Activated CD4-positive, alpha-beta T cell treated with anti-CD3 and anti-CD28 coated beads for 36 hours (primary cell): ENCODE results near the gene PPP2R2B. TPM values are rescaled to one million over a fixed set of nuclear protein-coding genes. Genes with fewer than 3 reads are reported as not detected.
"Not testable (repeated sequence)": the region's sequence is repeated elsewhere in the genome, so short reads cannot be mapped to it uniquely, and the experiment has no call there.

Experiments used
- ATAC-seq: fragments of 200-7000 bp; cut with Tn5 transposase; one replicate; pipeline ENCODE4 v1.10.0; 2021; ENCODE audit warnings: mild to moderate bottlenecking, moderate library complexity
- CTCF ChIA-PET: fragments of 350-600 bp; sonication (Branson Sonifier 250); formaldehyde crosslinking; loops from one replicate; lab custom pipeline; 2021; ENCODE audit warnings: antibody characterized with exemption; lab: Charles Lee
- POLR2A ChIA-PET: fragments of 350-600 bp; sonication (Branson Sonifier 250); formaldehyde crosslinking; loops from one replicate; lab custom pipeline; 2021; ENCODE audit warnings: antibody characterized with exemption, inconsistent platforms; lab: Charles Lee
- DNase-seq: peaks from one replicate; pipeline ENCODE4 v3.0.0-alpha.2; 2020
- H3K27ac Mint-ChIP-seq: one replicate; pipeline ENCODE4 v1.8.0; 2021; ENCODE audit warnings: mixed read lengths
- H3K27me3 Mint-ChIP-seq: one replicate; pipeline ENCODE4 v1.8.0; 2021; ENCODE audit warnings: mixed read lengths
- H3K36me3 Mint-ChIP-seq: one replicate; pipeline ENCODE4 v1.8.0; 2021; ENCODE audit warnings: low read depth, mixed read lengths
- H3K4me1 Mint-ChIP-seq: one replicate; pipeline ENCODE4 v1.8.0; 2021; ENCODE audit warnings: mixed read lengths
- H3K4me3 Mint-ChIP-seq: one replicate; pipeline ENCODE4 v1.8.0; 2021; ENCODE audit warnings: mild to moderate bottlenecking, moderate library complexity, mixed read lengths
- H3K9me3 Mint-ChIP-seq: one replicate; pipeline ENCODE4 v1.8.0; 2021; ENCODE audit warnings: low read depth, mixed read lengths
- intact Hi-C, 2 experiments: fragments of 100-400 bp; cut with DNase I in 1 of 2; cut with micrococcal nuclease in 1 of 2; formaldehyde crosslinking; loops; one replicate each; pipeline versions ENCODE4 v1.14.2 to v1.15.1; 2022 to 2024; cut with DNase I, micrococcal nuclease
- total RNA-seq, 2 experiments: library from RNA; stranded (reverse); gene quantifications; one replicate each; pipeline ENCODE4 v1.2.3, GENCODE V29; 2021

The PPP2R2B gene
- total RNA-seq, 2 experiments from 2014 or later, result 0.40 to 0.85 TPM

DNA sequence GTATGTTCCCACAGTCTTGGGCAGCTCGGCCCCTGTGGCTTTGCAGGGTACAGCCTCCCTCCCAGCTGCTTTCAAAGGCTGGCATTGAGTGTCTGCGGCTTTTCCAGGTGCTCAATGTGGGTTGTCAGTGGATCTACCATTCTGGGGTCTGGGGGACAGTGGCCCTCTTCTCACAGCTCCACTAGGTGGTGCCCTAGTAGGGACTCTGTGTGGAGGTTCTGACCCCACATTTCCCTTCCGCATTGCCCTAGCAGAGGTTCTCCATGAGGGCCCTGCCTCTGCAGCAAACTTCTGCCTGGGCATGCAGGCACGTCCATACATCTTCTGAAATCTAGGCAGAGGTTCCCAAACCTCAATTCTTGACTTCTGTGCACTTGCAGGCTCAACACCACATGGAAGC lies 321.7 kb downstream of the PPP2R2B start:
- H3K9me3 Mint-ChIP-seq, CTCF ChIA-PET, intact Hi-C loops, ATAC-seq, H3K27me3 Mint-ChIP-seq, H3K36me3 Mint-ChIP-seq, POLR2A ChIA-PET, DNase-seq, H3K4me1 Mint-ChIP-seq, H3K4me3 Mint-ChIP-seq, H3K27ac Mint-ChIP-seq: not testable (repeated sequence)

DNA sequence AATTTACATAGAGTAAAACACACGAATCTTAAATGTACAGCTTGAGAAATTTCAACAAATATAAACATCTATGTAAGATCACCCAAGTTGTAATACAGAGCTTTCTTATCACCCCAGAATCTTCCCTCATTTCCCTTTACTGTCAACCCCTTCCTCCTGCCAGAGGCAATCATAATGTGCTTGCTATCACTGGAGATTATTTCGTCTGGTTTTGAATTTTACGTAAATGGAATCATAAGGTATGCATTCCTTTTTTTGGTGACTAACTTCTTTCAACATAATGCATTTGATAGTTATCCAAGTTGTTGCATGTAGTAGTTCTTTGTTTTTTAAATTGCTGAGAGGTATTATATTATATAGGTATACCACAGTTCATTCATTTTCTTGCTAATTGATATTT lies 325.1 kb downstream of the PPP2R2B start:
- peaks cover 15% of the 10 kb centered on the region for H3K27me3 Mint-ChIP-seq

DNA sequence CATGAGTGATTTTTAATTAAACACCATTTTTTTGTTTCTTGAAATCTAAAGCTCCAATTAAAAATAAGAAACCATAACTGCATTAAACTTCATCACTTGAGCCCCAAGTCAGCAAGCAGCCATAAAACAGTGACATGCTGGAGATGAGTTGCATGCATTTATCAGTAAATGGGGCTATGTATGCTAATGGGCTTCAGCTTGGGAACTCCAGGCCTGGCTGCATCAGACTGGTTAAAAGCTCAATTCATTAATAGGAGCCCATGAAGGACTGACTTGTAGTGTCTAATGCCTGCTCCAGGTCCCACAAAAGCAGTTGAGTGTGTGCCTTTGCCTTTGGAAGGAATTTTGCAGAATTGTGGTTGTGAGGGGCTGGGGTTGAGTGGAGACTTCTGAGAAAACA lies 328.9 kb downstream of the PPP2R2B start:
- no peaks in the 10 kb centered on the region for H3K36me3 Mint-ChIP-seq
- POLR2A ChIA-PET, result no interaction called here
- CTCF ChIA-PET, result interaction anchor here (1.1 to 1.3 kb wide), 2 partner anchors 16 to 416 kb away, joined by 4 to 6 read pairs; no protein-coding TSS in a partner anchor
- intact Hi-C loops, result no loop called here
- no peaks in the 10 kb centered on the region for H3K9me3 Mint-ChIP-seq
- DNase-seq, result no peak
- peaks cover 12% of the 10 kb centered on the region for H3K27me3 Mint-ChIP-seq
- no peak overlapping the region for H3K27ac Mint-ChIP-seq
- no peak overlapping the region for H3K4me3 Mint-ChIP-seq
- H3K4me1 Mint-ChIP-seq, result no peaks in the 10 kb centered on the region
- ATAC-seq, result no peak

More for the DNA sequence above, 325.1 kb downstream of the PPP2R2B start:
- POLR2A ChIA-PET, result no interaction called here
- no peak overlapping the region for H3K4me3 Mint-ChIP-seq
- H3K4me1 Mint-ChIP-seq, result no peaks in the 10 kb centered on the region
- DNase-seq (no peak), ATAC-seq (no peak)
- no peak overlapping the region for H3K27ac Mint-ChIP-seq
- intact Hi-C loops, result no loop called here
- H3K36me3 Mint-ChIP-seq, result no peaks in the 10 kb centered on the region
- CTCF ChIA-PET, result interaction anchor here (1.1 to 2.1 kb wide), 2 partner anchors 11 to 413 kb away, joined by 4 to 10 read pairs; no protein-coding TSS in a partner anchor
- H3K9me3 Mint-ChIP-seq, result no peaks in the 10 kb centered on the region

DNA sequence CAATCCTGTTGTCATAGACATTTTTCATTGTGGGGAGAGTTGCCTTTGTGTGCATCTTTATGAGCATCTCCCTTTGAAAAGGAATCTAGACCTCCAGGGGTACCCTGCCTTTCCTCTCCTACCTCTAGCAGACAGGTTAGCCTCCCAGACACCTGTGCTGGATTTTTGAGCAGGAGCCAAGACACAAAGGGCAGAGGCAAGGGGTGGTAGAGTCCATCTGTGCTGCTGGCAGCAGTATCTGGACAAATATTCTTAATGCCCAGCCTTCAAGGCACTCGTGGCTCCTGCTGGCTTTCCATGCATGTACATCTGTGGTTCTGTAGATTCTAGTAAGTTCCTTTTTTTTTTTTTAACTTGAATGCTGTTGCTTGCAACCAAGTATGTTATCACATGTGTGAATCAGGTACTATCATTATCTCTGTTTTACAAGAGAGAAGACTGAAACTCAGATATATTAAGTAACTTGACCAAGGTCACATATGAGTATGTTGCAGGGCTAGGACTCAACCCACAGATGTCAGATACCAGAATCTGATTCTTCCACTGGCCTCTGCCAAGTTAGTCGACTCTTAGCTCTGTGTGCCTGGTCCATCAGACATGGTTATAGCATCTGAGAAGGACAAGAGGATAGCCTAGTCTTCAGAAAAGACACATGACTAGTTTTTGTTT lies 329.6 kb downstream of the PPP2R2B start:
- no peaks in the 10 kb centered on the region for H3K9me3 Mint-ChIP-seq
- CTCF ChIA-PET, result interaction anchor here (0.7 to 1.6 kb wide), 4 partner anchors 15 to 640 kb away, joined by 4 to 6 read pairs (median 4); no protein-coding TSS in a partner anchor
- H3K27ac Mint-ChIP-seq, result no peak overlapping the region
- ATAC-seq (no peak), DNase-seq (no peak)
- POLR2A ChIA-PET, result no interaction called here
- intact Hi-C loops, result no loop called here
- H3K4me3 Mint-ChIP-seq, result no peak overlapping the region
- peaks cover 8% of the 10 kb centered on the region for H3K27me3 Mint-ChIP-seq
- H3K4me1 Mint-ChIP-seq, result no peaks in the 10 kb centered on the region
- H3K36me3 Mint-ChIP-seq, result no peaks in the 10 kb centered on the region

DNA sequence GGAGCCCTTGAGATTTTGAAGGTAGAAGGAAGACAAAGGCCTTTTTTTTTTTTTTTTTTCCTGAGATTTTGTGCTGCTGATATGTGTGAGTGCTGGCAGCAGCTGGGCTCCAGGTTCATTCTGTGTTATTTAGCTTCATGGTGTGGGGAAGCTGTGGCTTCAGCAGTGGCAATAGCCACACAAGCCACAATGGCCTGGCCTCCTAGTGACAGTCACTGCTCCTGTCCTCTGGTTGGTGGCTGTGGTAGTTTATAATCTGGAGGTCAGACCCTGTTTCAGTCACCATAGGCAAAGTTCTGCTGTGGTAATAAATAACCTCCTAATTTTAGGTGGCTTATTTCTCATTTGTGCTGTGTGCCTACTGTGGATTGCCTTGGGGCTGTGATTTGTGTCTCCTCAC lies 334.3 kb downstream of the PPP2R2B start:
- Mint-ChIP-seq H3K4me1 (no peaks in the 10 kb centered on the region), H3K9me3 (no peaks in the 10 kb centered on the region), H3K27me3 (peaks cover under 1% of the 10 kb centered on the region), H3K27ac (no peak overlapping the region), H3K4me3 (no peak overlapping the region), H3K36me3 (no peaks in the 10 kb centered on the region)
- CTCF ChIA-PET, result interaction anchor here (1.3 to 3.0 kb wide), 2 partner anchors 11 to 421 kb away, joined by 3 to 11 read pairs; no protein-coding TSS in a partner anchor
- DNase-seq (no peak), ATAC-seq (no peak)
- intact Hi-C loops, result loop anchor here in 1 of 2 experiments (5.0 kb wide), 1 partner anchor 118 kb away; no protein-coding TSS in a partner anchor
- POLR2A ChIA-PET, result no interaction called here

DNA sequence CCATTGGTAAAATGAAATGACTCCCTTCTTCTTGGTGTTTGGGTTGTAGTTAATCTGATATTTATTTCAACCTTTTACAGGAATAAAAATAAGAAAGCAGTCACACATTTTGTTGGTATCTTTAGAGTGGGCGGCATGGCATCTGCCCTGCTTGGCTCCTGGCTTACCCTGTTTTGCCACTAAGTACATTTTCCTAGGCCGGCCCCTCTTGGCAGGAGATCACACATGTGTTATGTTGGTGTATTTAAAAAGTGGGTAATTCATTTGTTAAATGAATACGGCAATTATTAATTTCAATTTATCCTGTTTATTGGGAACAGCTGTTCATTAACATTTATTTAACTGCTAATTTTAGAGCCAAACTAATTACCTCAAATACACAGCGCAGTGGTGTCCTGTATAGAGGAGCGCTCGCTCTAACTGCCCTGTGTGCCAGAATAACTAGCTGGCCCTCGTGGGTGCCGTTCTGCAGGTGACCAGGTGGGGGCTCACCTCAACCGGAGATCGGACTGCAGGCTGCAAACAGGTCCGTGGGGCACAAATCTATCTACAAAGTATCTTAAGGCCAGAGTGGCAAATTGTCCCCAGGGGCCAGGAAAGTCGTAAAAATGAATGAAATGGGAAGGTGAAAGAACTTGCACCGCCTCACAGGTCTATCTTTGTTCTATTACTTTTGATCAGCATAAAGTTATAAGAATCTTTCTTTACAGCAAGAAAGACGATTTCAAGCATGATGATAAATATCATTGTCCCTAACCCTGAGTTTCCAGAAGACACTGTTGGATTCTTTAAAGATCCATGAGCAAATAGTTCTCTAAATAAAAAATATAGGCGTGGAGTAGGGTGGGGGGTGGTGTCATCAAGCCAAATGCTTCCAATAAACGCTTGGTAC lies 336.4 kb downstream of the PPP2R2B start:
- intact Hi-C loops, result loop anchor here (1.0 to 5.0 kb wide), 4 partner anchors 120 to 647 kb away; no protein-coding TSS in a partner anchor
- DNase-seq, result peak; percentile 85
- Mint-ChIP-seq H3K9me3 (no peaks in the 10 kb centered on the region), H3K27me3 (no peaks in the 10 kb centered on the region), H3K27ac (no peak overlapping the region), H3K36me3 (no peaks in the 10 kb centered on the region), H3K4me1 (no peaks in the 10 kb centered on the region), H3K4me3 (no peak overlapping the region)
- ATAC-seq, result peak; percentile 93
- CTCF ChIA-PET, result interaction anchor here (0.5 to 6.0 kb wide), 17 partner anchors 9 to 647 kb away, joined by 3 to 75 read pairs (median 5); no protein-coding TSS in a partner anchor
- POLR2A ChIA-PET, result interaction anchor here (0.5 to 0.6 kb wide), 2 partner anchors 11 to 495 kb away, joined by 3 to 4 read pairs; no protein-coding TSS in a partner anchor

DNA sequence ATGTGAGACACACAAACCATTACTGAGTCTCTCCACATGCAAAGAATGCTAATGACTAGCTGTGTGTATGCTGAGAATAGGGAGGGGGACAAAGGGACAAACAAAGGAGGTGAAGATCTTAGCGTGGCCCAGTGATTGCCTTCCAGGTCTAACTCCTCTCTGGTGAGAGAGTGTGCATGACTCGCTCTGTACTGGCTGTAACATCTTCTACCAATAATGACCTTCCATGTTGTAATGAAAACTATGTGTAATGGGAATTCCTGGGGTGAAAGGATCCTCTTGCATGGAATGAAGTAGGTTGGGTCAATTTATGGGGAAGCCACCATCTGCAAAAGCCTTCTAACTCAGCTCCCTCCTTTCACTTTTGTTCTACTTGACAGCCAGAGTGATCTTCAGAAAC lies 338.1 kb downstream of the PPP2R2B start:
- H3K27ac Mint-ChIP-seq, result no peak overlapping the region
- POLR2A ChIA-PET, result no interaction called here
- intact Hi-C loops, result loop anchor here in 1 of 2 experiments (5.0 kb wide), 1 partner anchor 122 kb away; no protein-coding TSS in a partner anchor

DNA sequence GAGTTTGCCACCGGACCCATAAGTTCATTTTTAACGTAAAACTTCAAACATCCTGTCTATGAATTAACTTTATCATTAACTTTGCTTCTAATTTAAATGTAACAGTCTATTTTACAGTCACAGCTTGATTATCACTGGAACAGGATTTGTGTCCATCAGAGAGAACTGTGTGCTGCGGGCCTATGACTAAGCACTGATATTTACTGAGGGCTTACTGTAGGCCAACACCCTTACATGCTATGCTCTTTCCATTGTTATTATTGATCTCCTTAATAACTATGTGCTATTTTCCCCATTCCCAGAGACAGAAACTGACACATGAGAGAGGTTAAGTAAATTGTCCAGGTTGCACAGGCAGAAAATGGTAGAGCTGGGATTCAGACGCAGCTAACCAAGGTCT lies 338.6 kb downstream of the PPP2R2B start:
- H3K36me3 Mint-ChIP-seq, result no peaks in the 10 kb centered on the region
- intact Hi-C loops, result loop anchor here (5.0 to 10.0 kb wide), 2 partner anchors 122 to 125 kb away; no protein-coding TSS in a partner anchor
- ChIA-PET CTCF (interaction anchor here (3.7 to 6.0 kb wide), 2 partner anchors 8 to 426 kb away, joined by 56 to 75 read pairs; no protein-coding TSS in a partner anchor), POLR2A (no interaction called here)
- no peaks in the 10 kb centered on the region for H3K9me3 Mint-ChIP-seq
- DNase-seq (no peak), ATAC-seq (no peak)
- H3K4me3 Mint-ChIP-seq, result no peak overlapping the region
- H3K27ac Mint-ChIP-seq, result no peak overlapping the region
- H3K27me3 Mint-ChIP-seq, result no peaks in the 10 kb centered on the region
- no peaks in the 10 kb centered on the region for H3K4me1 Mint-ChIP-seq

More for the DNA sequence above, 338.1 kb downstream of the PPP2R2B start:
- Mint-ChIP-seq H3K36me3 (no peaks in the 10 kb centered on the region), H3K4me1 (no peaks in the 10 kb centered on the region), H3K4me3 (no peak overlapping the region), H3K9me3 (no peaks in the 10 kb centered on the region), H3K27me3 (no peaks in the 10 kb centered on the region)
- ATAC-seq (no peak), DNase-seq (no peak)
- CTCF ChIA-PET, result interaction anchor here (0.8 to 6.0 kb wide), 3 partner anchors 8 to 426 kb away, joined by 3 to 75 read pairs (median 56); no protein-coding TSS in a partner anchor

DNA sequence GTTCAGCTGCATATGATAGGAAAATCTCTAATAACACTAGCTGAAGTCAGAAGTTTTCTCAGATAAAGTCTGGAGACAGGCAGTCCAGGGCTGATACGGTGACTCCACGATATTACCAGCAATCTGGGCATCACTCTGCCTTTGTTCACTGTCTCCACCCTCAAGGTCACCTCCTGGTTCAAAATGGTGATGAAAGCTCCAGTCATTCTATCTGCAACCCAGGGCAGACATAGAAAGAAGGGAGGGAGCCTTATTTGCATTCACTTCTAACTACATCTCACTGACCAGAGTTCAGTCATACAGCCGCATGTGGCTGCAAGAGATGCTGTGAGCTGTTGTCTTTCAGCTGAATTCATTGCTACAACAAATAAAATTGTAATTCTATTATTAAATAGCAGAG lies 340.1 kb downstream of the PPP2R2B start:
- ChIA-PET POLR2A (no interaction called here), CTCF (interaction anchor here (0.5 to 6.0 kb wide), 9 partner anchors 8 to 859 kb away, joined by 3 to 75 read pairs (median 3); no protein-coding TSS in a partner anchor)
- no peak overlapping the region for H3K4me3 Mint-ChIP-seq
- DNase-seq, result no peak
- ATAC-seq, result no peak
- intact Hi-C loops, result loop anchor here in 1 of 2 experiments (10.0 kb wide), 1 partner anchor 126 kb away; no protein-coding TSS in a partner anchor
- H3K27ac Mint-ChIP-seq, result no peak overlapping the region
- H3K27me3 Mint-ChIP-seq, result no peaks in the 10 kb centered on the region
- H3K36me3 Mint-ChIP-seq, result no peaks in the 10 kb centered on the region
- H3K9me3 Mint-ChIP-seq, result no peaks in the 10 kb centered on the region
- H3K4me1 Mint-ChIP-seq, result peaks cover under 1% of the 10 kb centered on the region

DNA sequence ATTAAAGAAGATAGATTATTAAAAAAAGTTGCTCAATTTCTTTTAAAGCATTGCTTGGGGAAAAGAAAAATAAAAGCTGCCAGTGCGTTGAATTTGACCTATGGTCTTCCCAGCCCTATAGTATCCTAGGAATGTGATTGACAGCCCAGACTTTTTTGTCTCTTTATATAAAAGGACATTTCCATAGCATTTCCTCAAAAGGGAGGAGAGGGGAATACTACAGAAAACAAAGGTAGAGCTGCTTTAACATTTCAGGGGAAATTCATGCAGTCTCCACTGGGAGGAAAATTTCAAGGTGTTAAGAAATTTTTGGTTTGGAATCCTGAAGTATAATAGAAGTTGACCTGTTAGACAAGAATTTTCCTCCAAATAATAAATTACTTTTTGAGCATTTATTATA lies 344.7 kb downstream of the PPP2R2B start:
- ATAC-seq, result no peak
- no peaks in the 10 kb centered on the region for H3K27me3 Mint-ChIP-seq

More for the DNA sequence above, 344.7 kb downstream of the PPP2R2B start:
- no peaks in the 10 kb centered on the region for H3K36me3 Mint-ChIP-seq
- no peak overlapping the region for H3K4me3 Mint-ChIP-seq
- ChIA-PET POLR2A (no interaction called here), CTCF (interaction anchor here (0.7 to 7.6 kb wide), 22 partner anchors 8 to 1110 kb away, joined by 3 to 68 read pairs (median 3); partner anchors contain the start of gene GPR151)
- no peak for DNase-seq
- no peak overlapping the region for H3K27ac Mint-ChIP-seq
- no peaks in the 10 kb centered on the region for H3K9me3 Mint-ChIP-seq
- intact Hi-C loops, result loop anchor here (1.0 to 10.0 kb wide), 3 partner anchors 131 to 655 kb away; no protein-coding TSS in a partner anchor
- H3K4me1 Mint-ChIP-seq, result peaks cover 3% of the 10 kb centered on the region
